ENCODE results near the gene CLTB. TPM values are rescaled to one million over a fixed set of nuclear protein-coding genes. Genes with fewer than 3 reads are reported as not detected.
A peak's percentile ranks its signal among the peaks of the same experiment; 100 is the strongest.

The CLTB gene
- total and polyA plus RNA-seq, 8 donors: 41.0 to 128 (median 51.9) TPM

GRCh38 chr5:176387384-176387925, 28.9 kb downstream of the CLTB start:
- Histone ChIP-seq H3K27me3 (no peaks in the 10 kb centered on the region), H3K4me3 (peak overlapping the region; percentile 77 to 96), H3K4me1 (peaks cover 10 to 50% of the 10 kb centered on the region in 2 donors), H3K27ac (no peak overlapping the region), H3K36me3 (peaks cover 0 to 58% of the 10 kb centered on the region in 2 donors), H3K9me3 (no peaks in the 10 kb centered on the region)
- ATAC-seq (no peak), DNase-seq (no peak)
- no peak for TF ChIP-seq CTCF (IDR thresholded peaks at IDR 0.05)
- intact Hi-C loops (cut with DNase I): no loop called here

GRCh38 chr5:176386491-176386890, 29.8 kb downstream of the CLTB start:
- Histone ChIP-seq H3K4me3 (peak overlapping the region in 1 of 2 donors; percentile 96), H3K36me3 (peaks cover 0 to 56% of the 10 kb centered on the region in 2 donors), H3K4me1 (peaks cover 10 to 49% of the 10 kb centered on the region in 2 donors), H3K9me3 (no peaks in the 10 kb centered on the region), H3K27ac (no peak overlapping the region), H3K27me3 (no peaks in the 10 kb centered on the region)
- intact Hi-C loops (cut with DNase I): no loop called here
- no peak for TF ChIP-seq CTCF (IDR thresholded peaks at IDR 0.05)
- no peak for DNase-seq
- no peak for ATAC-seq

GRCh38 chr5:176384991-176385390, 31.3 kb downstream of the CLTB start:
- peaks cover 0 to 46% of the 10 kb centered on the region in 2 donors for H3K36me3 ChIP-seq
- no peaks in the 10 kb centered on the region for H3K9me3 ChIP-seq
- H3K27me3 ChIP-seq: no peaks in the 10 kb centered on the region
- H3K27ac ChIP-seq: no peak overlapping the region
- no peak overlapping the region for H3K4me3 ChIP-seq
- intact Hi-C loops (cut with DNase I): no loop called here
- TF ChIP-seq CTCF (IDR thresholded peaks at IDR 0.05): no peak
- ATAC-seq: no peak
- no peak for DNase-seq
- peaks cover 10 to 37% of the 10 kb centered on the region in 2 donors for H3K4me1 ChIP-seq

GRCh38 chr5:176384366-176384930, 31.9 kb downstream of the CLTB start:
- DNase-seq: no peak
- no peak for ATAC-seq
- no peaks in the 10 kb centered on the region for H3K9me3 ChIP-seq
- peaks cover 0 to 51% of the 10 kb centered on the region in 2 donors for H3K36me3 ChIP-seq
- TF ChIP-seq CTCF (IDR thresholded peaks at IDR 0.05): no peak
- no peak overlapping the region for H3K4me3 ChIP-seq
- no peaks in the 10 kb centered on the region for H3K27me3 ChIP-seq
- intact Hi-C loops (cut with DNase I): no loop called here
- H3K4me1 ChIP-seq: peaks cover 10 to 31% of the 10 kb centered on the region in 2 donors
- H3K27ac ChIP-seq: no peak overlapping the region

- no peak overlapping the region for H3K4me3 ChIP-seq
- ATAC-seq (no peak), DNase-seq (no peak)
- intact Hi-C loops (cut with DNase I): no loop called here
- TF ChIP-seq CTCF (IDR thresholded peaks at IDR 0.05): no peak
- no peaks in the 10 kb centered on the region for H3K9me3 ChIP-seq
- H3K36me3 ChIP-seq: peaks cover 0 to 51% of the 10 kb centered on the region in 2 donors
- no peak overlapping the region for H3K27ac ChIP-seq
- H3K4me1 ChIP-seq: peaks cover 10 to 30% of the 10 kb centered on the region in 2 donors
- H3K27me3 ChIP-seq: no peaks in the 10 kb centered on the region
These were observed 32.4 kb downstream of the CLTB start for GRCh38 chr5:176383961-176384360.
